HG03558 (cell line): ENCODE results near the gene CRTC3.

ENCODE experiments used
- ATAC-seq: cut with Tn5 transposase; IDR thresholded peaks from one replicate; pipeline ENCODE4 v1.9.1; 2021; ENCODE audit warnings: moderate number of reproducible peaks; ENCODE audit not compliant: unreplicated experiment; ENCODE audit errors: extremely low read depth

CRTC3 gene

DNA sequence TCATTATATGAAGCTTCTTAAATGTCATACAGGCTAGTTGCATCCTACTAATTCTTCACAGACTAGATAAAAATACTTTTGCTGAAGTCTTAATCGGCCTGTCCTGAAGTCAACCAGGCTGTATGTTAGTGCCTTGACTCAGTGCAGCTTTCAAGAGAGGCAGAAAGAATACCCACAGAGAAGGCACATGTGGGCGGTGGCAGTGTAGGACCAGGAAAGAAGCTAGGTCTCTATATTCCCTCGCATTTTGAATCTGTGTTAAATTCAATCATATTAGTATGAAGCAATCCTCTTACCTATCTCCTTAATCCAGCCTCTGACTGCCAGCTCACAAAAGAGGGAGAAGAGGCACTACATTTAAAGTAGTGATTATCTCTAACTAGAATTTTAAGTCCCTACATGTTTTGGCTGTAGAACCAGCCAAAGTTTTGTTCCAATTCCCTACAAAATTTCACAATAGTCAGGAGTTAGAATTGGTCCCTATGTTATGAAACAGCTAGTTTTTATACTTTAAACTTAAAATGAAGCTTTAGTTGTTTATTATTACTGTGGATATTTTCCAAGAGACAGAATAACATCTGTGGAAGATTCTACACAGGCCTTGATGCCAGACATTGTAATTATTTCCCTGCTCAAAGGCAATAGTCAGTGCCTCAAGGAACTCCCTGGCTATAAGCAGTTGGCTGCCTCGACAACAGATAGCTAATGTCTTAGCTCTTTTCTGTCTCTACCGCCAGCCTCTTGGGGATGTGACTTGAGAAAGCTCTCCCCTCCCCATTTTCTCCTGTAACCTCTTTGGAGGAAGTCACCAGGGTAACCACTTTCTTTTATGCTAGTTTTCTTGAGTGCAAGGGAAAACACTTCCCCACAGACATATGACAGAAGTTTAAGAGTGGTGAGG is 31.9 kb downstream of the CRTC3 start:
- ATAC-seq, result no peak

DNA sequence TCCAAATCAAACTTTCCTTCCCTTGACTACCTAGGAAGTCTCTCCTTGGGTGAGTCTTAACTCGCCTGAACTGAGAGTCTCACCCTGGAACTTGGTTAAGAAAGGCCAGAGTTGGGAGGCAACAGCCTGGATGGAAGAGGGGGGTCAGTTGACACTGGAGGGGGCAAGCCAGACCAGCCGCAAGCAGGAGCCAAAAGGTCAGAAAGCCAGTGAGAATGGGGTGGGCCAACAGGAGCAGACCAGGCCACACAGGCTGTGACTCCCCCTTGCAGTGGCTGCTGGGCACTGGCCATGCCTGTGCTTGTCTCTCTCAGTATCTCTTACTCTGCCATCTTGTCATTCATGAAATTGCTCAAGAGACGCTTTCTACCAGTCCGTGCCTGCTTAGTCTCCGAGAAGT is 32.9 kb downstream of the CRTC3 start:
- ATAC-seq, result no peak

DNA sequence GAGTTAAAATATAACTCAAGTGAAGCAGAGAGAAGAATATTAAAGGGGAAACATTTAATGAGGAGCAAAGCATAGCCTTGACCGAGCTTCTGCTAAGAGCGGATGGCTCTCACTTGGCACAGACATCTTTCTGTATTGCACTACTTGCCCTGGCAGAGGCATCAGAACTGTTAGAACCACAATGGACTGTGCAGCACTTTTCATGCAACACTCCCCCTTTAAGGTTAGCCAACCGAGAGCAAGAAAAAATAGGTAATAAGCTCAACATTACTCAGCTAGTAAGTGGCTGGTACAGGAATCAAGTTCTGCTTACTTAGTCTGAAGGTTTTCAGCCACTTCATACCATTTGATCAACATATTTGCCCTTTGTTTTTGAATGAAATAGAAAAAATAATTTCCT is 33.7 kb downstream of the CRTC3 start:
- no peak for ATAC-seq

DNA sequence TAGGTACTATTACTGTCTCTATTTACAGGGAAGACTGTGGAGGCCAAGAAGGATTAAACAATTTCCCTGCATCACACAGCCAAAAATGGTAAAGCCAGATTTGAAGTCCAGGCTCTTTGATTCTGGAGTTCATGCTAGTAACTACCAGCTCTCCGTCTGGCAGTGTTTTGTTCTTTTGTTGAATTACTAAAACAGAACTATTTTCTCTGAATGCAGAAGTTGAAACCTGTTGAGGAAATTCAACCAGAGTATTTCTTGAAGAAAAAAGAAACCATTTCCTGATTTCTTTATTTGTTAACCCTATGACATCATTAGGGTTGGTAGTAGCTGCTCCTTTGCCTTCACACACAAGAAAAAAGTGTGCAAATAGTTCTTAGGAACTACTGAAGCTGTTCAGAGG is 34.3 kb downstream of the CRTC3 start:
- no peak for ATAC-seq

DNA sequence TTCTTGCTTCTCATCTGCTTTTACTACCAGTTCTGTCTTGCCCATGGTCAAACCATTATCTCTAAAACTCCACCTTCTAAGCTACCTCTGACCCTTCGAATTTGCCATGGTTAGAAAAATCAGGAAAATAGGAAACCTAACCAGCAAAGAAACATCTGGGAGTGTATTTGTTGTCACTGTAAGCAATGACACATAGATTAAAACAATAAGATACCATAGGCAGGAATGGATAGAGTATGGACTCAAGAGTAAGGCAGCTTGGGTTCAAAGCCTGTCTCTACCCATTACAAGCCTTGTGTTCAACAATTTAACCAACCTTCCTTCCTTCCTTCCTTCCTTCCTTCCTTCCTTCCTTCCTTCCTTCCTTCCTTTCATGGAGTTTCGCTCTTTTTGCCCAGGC is 34.9 kb downstream of the CRTC3 start:
- ATAC-seq, result no peak

DNA sequence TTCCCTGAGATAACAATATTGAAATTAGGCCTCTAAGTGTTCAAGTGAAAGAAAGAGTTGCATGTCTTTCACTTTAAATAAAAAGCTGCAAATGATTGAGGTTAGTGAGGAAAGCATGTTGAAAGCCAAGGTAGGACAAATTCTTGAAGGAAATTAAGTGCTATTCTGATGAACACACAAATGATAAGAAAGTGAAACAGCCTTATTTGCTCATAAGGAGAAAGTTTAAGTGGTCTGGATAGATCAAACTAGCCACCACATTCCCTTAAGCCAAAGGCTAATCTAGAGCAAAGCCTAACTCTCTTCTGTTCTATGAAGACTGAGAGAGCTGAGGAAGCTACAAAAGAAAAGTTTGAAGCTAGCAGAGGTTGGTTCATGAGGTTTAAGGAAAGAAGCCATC is 36.1 kb downstream of the CRTC3 start:
- ATAC-seq, result no peak

DNA sequence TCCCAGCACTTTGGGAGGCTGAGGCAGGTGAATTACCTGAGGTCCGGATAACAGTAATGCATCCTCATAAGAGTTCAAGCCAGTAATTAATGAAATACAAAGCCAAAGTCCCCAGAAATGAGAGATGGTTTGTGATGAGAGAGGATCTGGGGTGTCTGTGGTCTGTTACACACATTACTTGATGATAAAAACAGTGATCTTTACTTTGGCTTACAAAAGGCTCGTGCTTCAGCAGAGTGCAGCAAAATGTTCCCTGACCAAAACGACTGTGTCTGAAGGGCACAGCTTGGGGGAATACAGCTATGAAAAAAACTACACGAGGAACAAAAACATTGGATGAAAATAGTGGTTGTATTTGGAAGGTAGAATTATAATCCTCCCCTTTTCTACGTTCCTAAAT is 40.9 kb downstream of the CRTC3 start:
- no peak for ATAC-seq

DNA sequence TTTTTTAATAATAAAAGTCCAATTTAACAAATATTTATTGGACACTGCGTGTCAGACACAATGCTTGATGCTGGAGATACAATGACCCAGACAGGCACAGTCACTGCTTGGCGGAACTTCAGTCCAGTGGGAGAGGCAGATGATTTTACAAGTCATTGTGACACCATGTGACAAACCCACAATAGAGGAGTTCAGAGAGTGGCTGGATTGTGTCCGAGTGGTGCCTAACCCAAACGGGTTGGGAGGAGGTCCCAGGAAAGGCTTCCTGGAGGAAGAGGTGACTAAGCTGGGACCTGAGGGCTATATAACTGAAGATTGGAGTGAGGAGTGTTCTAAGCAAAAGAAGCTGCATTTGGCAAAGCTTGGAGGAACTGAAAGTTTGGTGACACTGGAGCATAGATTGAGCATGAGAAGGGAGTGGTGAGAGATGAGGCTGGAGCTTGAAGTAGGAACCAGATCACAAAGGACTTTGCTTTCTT is 41.4 kb downstream of the CRTC3 start:
- ATAC-seq, result no peak

DNA sequence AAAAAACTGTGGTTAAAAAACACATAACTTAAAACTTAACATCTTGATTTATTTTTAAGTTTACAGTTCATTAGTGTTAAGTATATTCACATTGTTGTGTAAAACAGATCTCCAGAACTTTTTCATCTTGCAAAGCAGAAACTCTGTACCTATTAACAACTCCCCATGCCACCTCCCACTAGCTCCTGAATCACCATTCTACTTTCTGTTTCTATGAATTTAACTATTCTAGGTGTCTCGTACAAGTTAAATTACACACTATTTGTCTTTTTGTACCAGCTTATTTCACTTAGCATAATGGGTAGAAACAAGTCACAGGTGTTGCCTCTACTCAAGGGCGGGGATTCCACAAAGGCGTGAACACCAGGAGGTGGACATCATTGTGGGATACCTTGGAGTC is 43.2 kb downstream of the CRTC3 start:
- no peak for ATAC-seq

DNA sequence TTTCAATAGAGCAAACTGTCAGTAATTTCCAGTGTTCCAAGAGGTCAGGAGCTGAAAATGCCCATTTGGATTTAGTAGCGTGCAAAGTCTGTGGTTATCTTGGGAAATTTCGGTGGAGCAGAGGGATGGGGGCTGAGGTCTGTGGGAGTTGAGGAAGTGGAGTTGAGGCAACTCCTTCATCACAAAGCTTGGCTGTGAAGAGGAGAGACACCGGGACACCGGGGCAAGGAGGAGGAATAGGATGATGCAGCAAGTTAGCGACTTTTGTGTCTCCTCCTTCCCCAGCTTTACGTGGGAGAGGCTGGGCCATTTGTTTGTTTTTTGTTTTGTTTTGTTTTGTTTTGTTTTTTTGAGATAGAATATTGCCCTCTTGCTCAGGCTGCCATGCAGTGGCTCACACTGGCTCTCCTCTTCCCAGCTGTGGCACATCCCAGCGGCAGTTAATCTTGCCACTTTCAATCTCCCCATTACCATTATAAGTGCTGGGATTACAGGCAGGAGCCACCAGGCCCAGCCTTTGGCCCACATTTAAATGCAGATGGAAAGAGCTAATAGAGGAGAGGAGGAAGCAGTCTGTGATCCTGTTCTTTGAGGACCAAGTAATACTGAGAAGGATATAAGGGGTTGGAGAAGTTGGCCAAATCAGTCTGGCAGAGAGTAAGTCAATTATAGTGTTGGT is 47.1 kb downstream of the CRTC3 start:
- ATAC-seq, result no peak

DNA sequence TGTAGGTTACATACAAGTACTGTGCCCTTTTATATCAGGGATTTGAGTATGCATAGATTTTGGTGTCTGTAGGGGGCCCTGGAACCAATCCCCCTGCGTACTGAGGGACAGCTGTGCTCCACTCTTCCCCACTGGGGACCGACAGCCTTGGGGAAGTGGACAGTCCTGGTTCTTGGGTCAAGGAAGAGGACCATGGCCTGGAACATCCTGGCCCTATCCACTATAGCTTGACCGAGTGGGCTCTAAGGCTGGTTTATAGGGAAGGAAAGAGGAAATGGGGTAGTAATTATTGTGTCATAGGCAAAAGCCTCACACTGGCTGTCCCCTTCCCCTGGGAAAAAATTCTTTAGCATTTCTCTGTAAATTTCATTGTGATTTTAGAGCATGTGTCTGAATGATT is 49.5 kb downstream of the CRTC3 start:
- no peak for ATAC-seq

DNA sequence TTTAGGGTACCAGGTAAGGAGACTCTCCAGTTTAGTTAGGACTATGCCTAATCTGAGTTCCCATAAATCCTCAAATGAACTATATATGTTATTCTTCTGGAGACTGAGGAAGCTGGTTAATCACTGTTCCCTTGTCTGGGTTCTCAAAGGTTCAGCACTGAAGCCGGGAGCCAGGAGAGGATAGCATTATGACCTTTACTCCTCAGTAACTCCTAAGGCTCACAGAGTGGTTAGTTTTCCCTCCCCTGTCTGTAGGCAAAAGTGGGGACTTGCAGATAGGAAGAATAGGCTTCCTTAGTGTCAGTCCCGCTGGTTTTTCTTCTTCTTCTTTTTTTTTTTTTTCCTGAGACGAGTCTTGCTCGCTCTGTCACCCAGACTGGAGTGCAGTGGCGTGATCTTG is 50.4 kb downstream of the CRTC3 start:
- ATAC-seq, result no peak

DNA sequence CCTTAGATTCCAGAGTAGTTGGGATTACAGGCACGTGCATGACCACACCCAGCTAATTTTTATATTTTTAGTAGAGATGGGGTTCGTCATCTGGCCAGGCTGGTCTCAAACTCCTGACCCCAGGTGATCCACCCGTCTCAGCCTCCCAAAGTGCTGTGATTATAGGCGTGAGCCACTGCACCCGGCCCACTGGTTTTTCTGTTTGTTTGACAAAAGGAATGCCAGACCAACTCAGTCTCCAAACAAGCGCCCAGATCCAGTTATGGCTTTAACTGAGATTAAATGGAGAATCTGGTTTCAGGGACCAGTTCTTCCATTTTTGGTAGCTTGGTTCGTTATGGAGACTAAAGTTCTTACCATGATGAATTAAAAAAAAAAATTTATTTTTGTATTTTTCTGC is 50.8 kb downstream of the CRTC3 start:
- no peak for ATAC-seq

DNA sequence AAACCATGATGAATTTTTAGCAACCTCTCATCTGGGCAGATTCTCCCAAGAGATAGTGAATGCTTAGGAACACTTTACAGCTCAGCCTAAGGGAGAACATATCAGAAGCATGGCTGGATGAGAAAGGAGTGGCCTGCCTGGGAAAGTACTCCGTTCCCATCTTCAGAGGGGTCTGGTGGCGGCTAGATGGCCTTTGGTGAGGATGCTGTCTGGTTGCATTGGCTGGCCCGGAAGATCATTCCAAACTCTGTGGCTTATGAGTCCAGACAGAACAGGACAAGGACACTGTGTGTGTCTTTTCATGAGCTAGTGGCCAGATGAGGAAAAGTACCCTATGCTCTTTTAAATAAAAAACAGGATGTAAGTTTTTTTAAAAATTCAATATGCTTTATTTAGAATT is 51.2 kb downstream of the CRTC3 start:
- ATAC-seq, result no peak

DNA sequence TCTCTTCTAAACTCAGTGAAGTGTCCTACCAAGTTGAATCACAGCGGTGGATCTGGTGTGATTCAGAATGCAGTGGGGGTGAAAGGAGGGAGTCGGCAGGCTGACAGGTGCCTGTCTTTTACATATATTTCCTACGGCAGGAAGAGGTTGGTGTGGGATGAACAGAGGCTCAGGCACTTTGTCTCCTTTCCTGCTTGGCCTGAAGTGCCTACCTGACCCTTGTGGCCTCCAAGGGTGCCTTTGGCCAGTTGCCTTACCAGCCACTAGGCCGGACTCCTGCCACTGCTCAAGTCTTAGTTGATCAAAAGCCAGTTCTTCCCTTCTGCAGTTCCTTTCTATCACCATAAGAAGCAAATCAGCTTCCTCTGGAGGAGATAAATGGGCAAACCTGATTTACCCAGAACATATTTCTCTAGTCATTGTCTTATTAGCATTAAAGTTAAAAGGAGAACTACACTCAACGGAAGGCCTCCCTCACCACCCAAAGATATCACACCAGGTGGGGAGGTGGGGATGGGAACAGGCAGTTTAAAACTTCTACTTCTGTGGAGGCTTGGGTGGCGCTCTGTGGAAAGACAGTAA is 52.1 kb downstream of the CRTC3 start:
- no peak for ATAC-seq

DNA sequence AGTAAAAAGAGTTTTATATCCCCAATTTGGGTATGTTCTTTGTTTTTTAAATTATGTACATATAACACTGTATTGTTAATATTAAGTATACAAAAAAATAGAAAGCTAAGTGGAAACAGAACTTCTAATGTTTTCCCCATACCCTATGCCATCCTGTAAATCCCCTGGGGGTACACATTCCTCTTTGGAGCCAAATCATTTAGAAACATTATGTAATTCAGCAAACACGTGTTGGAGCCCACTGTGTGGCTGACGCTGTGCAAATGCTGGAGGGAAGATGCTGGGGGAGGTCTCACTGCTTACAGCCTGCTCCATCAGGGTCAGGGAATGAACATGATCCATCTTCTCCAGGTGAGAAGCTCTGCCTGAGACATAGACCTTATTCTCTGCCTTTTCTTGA is 52.8 kb downstream of the CRTC3 start:
- ATAC-seq, result no peak

DNA sequence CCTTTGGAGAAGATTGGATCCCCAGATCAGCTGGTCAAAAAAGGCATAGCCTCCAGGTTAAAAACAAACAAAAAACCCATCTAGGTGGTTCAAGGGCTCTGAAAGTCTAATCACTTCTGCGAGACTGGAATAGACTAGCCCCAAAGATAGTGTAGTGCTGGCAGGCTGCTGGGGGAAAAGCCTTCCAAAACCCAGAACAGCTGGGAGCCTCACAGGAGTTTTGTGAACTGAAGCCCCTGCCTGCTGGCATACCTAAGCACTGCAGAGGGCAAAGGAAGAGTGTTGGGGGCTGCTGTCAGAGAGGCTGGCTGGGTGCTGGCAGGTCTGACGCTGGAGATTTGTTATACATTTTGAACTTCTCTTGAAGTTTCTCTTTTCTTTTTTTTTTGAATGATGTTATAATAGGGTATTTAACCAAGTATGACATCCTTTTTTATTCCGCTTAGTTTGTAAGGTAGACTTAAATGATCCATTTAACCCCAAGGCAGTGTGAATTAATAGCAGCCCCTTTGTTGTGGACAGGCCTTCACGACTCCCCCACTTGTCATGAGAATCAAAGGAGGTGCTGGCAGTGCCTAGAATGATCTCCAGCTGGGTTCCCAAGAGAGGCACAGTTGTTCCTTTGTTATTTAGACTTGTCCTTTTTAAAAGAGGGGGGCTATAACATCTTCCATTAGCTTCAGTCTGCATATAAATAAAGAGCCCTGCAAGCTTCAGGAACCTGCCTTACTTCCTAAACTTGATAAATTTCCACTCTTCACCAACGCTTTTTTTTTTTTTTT is 53.9 kb downstream of the CRTC3 start:
- ATAC-seq, result no peak

DNA sequence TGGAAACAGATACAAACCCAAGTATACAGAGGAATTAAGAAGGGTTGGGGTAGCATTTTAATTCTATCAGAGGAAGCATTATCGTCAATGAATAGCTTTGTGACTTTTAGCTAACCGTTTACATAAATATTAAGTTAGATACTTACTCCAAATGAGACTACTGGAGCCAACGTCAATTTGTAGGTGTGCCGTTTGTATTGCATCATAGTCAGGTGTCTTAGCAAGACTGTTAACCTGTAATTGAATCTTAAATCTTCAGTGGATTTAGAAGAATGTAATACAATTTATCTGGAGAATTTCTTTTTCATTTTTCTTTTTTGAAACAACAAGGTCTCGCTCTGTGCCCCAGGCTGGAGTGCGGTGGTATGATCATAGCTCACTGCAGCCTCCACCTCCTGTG is 55.1 kb downstream of the CRTC3 start:
- ATAC-seq, result no peak

DNA sequence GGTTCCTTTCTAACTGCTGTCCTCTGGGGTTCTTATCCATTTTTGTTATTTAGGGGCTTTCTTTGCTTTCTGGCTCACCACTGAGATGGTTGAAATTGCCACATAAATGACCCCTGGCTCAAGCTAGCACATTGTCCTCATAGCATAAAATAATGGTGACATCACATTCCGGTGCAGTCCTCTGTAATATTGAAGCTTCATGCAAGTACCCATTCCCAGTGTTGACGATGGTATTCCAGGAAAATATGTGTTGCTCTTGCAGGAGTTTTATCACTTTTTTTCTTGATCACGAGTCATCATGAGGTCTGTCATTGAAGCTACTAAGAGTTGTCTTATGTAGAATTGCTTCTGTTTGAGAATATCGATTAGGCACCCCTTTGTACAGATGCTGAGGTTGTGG is 56.1 kb downstream of the CRTC3 start:
- ATAC-seq, result no peak

DNA sequence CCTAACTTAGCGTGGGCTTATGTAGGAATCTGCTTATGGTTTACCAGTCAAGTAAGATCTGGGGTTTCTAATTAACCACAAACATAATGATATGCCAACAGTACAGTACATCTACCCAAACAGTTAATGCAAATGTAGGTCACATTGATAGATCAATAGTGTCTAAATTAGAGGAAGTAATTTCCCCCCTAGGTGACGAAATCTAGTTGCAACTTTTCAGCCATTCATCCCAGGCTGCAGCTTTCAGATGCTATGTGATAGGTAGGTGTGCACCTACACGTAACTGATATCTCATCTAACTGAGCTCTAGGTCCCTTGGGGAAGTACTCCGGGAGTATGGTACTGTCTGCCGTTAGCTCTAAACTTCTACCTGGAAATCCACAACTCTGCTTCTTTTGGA is 57.2 kb downstream of the CRTC3 start:
- no peak for ATAC-seq

DNA sequence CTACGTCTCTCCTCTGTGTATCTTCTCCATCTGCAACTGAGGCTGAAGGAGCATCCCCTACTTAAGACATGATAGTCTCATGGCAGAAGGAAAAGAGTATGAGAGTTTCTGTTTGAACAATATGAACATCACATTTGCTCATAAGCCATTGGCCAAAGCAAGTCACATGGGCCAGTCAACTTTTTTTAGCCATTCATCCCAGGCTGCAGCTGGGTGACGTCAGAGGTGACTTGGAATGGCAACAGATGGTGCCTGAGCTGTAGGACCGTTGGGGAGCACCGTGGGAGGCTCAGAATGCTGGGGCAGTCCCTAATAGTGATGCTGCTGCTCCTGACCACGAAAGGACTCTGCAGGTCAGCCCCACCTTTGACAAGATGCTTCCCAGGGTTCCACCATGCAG is 58.7 kb downstream of the CRTC3 start:
- ATAC-seq, result no peak
